Cardiac septum (tissue), 1 donor: Measurements from ENCODE around the gene GRAMD1B. TPM values are rescaled to one million over a fixed set of nuclear protein-coding genes. Genes with fewer than 3 reads are reported as not detected.
"Not testable (repeated sequence)": the region's sequence is repeated elsewhere in the genome, so short reads cannot be mapped to it uniquely, and the experiment has no call there.

Source experiments
- DNase-seq: peaks from one replicate; pipeline ENCODE4 v3.0.0-alpha.2; 2020; ENCODE audit warnings: low spot score
- intact Hi-C: fragments of 100-400 bp; cut with DNase I; formaldehyde crosslinking; loops from one replicate; pipeline ENCODE4 v1.14.0; 2022
- total RNA-seq: library from RNA; stranded (reverse); fragmentation: NEBNext Ultra II Directional; extraction: Animal tissue kit (Norgen Biotek cat#: 25700); gene quantifications from one replicate; pipeline ENCODE4 v1.2.1, GENCODE V29; 2021
- donor health status: DM: no; HTN: no; CAD: no.

GRAMD1B gene
- total RNA-seq, 1 donor from 2014 or later, result 15.3 TPM

DNA sequence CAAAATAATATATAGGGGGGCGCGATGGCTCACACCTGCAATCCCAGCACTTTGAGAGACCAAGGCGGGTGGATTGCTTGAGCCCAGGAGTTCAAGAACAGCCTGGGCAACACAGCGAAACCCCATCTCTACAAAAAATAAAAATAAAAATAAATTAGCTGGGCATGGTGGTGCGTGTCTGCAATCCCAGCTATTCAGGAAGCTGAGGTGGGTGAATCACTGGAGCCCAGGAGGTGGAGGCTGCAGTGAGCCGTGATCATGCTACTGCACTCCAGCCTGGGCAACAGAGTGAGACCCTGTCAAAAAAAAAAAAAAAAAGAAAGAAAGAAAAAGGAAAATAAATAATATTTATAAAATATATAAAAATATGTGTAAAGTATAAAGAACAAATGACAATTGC lies 90.4 kb downstream of the GRAMD1B start:
- intact Hi-C loops, DNase-seq: not testable (repeated sequence)

GRCh38 chr11:123521001-123521400 lies 90.9 kb downstream of the GRAMD1B start:
- intact Hi-C loops, result no loop called here
- DNase-seq, result no peak

GRCh38 chr11:123521930-123522329 lies 91.9 kb downstream of the GRAMD1B start:
- intact Hi-C loops, result no loop called here
- DNase-seq, result no peak

DNA sequence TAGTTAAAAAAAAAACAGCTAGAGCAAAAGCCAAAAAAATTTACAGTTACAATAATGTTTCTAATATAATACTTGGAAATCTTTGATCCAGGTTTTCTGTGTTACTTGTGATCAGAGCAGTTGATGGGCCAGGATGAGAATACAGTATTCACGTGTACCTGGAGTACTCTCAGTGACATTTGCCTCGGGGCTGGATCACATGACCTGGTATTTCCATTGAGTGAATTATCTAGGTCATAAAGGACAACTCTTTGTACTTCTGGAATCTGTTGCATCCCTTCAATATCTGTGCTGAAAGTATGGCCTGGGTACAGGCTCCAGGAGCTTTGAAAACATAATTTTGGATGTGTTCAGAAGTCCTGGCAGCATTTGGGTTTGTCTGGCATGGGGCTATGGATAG lies 93.5 kb downstream of the GRAMD1B start:
- no peak for DNase-seq
- intact Hi-C loops, result no loop called here

- DNase-seq, result no peak
- intact Hi-C loops, result no loop called here
Observed at GRCh38 chr11:123525097-123525496, 95.0 kb downstream of the GRAMD1B start.

GRCh38 chr11:123525511-123525918 lies 95.4 kb downstream of the GRAMD1B start:
- DNase-seq, result no peak
- intact Hi-C loops, result no loop called here

GRCh38 chr11:123526027-123526805 lies 96.1 kb downstream of the GRAMD1B start:
- intact Hi-C loops, result no loop called here
- no peak for DNase-seq

- no peak for DNase-seq
- intact Hi-C loops, result no loop called here
Observed at GRCh38 chr11:123526918-123527317, 96.8 kb downstream of the GRAMD1B start.

DNA sequence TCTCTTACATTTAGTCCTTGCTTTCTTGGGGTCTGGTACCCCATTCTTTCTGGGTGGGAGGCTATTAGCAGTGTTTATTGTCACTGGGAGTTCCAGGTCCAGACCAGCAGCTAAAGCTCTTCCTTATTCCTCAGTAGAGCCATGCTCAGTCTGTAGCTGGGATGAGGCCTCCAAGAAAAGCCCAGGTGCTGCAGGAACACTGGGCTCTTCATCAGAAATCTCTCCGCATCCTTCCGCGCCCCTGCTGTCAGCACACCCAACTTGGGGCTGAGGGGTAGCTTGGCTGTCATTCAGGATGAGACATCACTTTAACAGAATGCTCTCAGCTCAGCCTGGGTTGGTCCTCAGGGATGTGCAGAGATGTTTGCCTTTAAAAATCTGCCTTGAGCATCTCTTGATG lies 97.5 kb downstream of the GRAMD1B start:
- no peak for DNase-seq
- intact Hi-C loops, result no loop called here

GRCh38 chr11:123527947-123528346 lies 97.9 kb downstream of the GRAMD1B start:
- intact Hi-C loops, result no loop called here
- DNase-seq, result no peak

- intact Hi-C loops, result no loop called here
- DNase-seq, result no peak
Observed at GRCh38 chr11:123531325-123531724, 101.3 kb downstream of the GRAMD1B start.

DNA sequence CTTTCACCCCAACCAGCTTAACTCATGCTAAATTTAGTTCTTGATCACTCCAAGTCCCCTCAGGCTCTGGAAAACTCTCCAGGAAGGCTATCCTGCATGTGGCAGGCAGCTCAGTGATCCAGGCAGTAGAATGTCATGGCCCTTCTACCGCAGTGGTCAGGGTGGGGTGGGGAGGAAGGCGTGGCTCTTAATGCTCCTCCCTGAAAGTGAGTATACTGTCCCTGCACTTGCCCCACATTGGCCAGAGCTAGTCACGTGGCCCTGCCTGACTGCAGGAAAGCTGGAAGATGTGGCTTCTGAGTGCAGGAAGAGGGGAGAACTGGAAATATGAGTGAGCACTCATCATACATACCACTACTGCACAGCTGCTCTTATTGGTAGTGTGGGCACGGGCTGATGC lies 102.1 kb downstream of the GRAMD1B start:
- DNase-seq, result no peak
- intact Hi-C loops, result no loop called here

- intact Hi-C loops, result no loop called here
- DNase-seq, result no peak
Observed at GRCh38 chr11:123535401-123535800, 105.3 kb downstream of the GRAMD1B start.

- intact Hi-C loops, result no loop called here
- no peak for DNase-seq
Observed at GRCh38 chr11:123536690-123537437, 106.8 kb downstream of the GRAMD1B start.

GRCh38 chr11:123537726-123538125 lies 107.7 kb downstream of the GRAMD1B start:
- no peak for DNase-seq
- intact Hi-C loops, result no loop called here

GRCh38 chr11:123543797-123544196 lies 113.7 kb downstream of the GRAMD1B start:
- no peak for DNase-seq
- intact Hi-C loops, result no loop called here

- intact Hi-C loops, result no loop called here
- no peak for DNase-seq
Observed at GRCh38 chr11:123544631-123545375, 114.7 kb downstream of the GRAMD1B start.

- no peak for DNase-seq
- intact Hi-C loops, result no loop called here
Observed at GRCh38 chr11:123545726-123546270, 115.7 kb downstream of the GRAMD1B start.

- intact Hi-C loops, result no loop called here
- DNase-seq, result no peak
Observed at GRCh38 chr11:123546515-123546914, 116.4 kb downstream of the GRAMD1B start.

- intact Hi-C loops, result no loop called here
- no peak for DNase-seq
Observed at GRCh38 chr11:123547180-123547579, 117.1 kb downstream of the GRAMD1B start.
